ENCODE results near the gene PFKL.

The PFKL gene

GRCh38 chr21:44330698-44331097, 30.8 kb downstream of the PFKL start:
- Histone ChIP-seq H3K9ac (ENCODE audit: insufficient read length, low read depth) (no peak overlapping the region), H3K4me1 (ENCODE audit: insufficient read depth, insufficient read length) (peaks cover 24% of the 10 kb centered on the region), H3K9me3 (ENCODE audit: insufficient read depth, low read length) (no peaks in the 10 kb centered on the region), H3K36me3 (ENCODE audit: insufficient read depth, insufficient read length, low read length) (peaks cover 92% of the 10 kb centered on the region), H3K27me3 (ENCODE audit: insufficient read depth, insufficient read length) (no peaks in the 10 kb centered on the region), H3K4me3 (ENCODE audit: insufficient read length, low read depth) (no peak overlapping the region)
- no peak for DNase-seq (ENCODE audit: low read depth, low spot score)
- TF ChIP-seq ZNF274 (IDR thresholded peaks at IDR 0.05; ENCODE audit: low read depth, low read length) (no peak), YY1 (IDR thresholded peaks at IDR 0.05; ENCODE audit: insufficient read depth, insufficient read length) (no peak), SUZ12 (IDR thresholded peaks at IDR 0.05; ENCODE audit: extremely low read depth, insufficient read depth, insufficient read length) (no peak)

GRCh38 chr21:44331209-44331608, 31.4 kb downstream of the PFKL start:
- Histone ChIP-seq H3K4me1 (ENCODE audit: insufficient read depth, insufficient read length) (peaks cover 24% of the 10 kb centered on the region), H3K36me3 (ENCODE audit: insufficient read depth, insufficient read length, low read length) (peaks cover 91% of the 10 kb centered on the region), H3K9ac (ENCODE audit: insufficient read length, low read depth) (no peak overlapping the region), H3K4me3 (ENCODE audit: insufficient read length, low read depth) (no peak overlapping the region), H3K9me3 (ENCODE audit: insufficient read depth, low read length) (no peaks in the 10 kb centered on the region), H3K27me3 (ENCODE audit: insufficient read depth, insufficient read length) (no peaks in the 10 kb centered on the region)
- no peak for DNase-seq (ENCODE audit: low read depth, low spot score)
- no peak for TF ChIP-seq YY1 (IDR thresholded peaks at IDR 0.05; ENCODE audit: insufficient read depth, insufficient read length)
- TF ChIP-seq ZNF274 (IDR thresholded peaks at IDR 0.05; ENCODE audit: low read depth, low read length): no peak
- TF ChIP-seq SUZ12 (IDR thresholded peaks at IDR 0.05; ENCODE audit: extremely low read depth, insufficient read depth, insufficient read length): no peak

- Histone ChIP-seq H3K27me3 (ENCODE audit: insufficient read depth, insufficient read length) (no peaks in the 10 kb centered on the region), H3K9ac (ENCODE audit: insufficient read length, low read depth) (no peak overlapping the region), H3K36me3 (ENCODE audit: insufficient read depth, insufficient read length, low read length) (peaks cover 91% of the 10 kb centered on the region), H3K4me3 (ENCODE audit: insufficient read length, low read depth) (no peak overlapping the region), H3K4me1 (ENCODE audit: insufficient read depth, insufficient read length) (peaks cover 24% of the 10 kb centered on the region), H3K9me3 (ENCODE audit: insufficient read depth, low read length) (no peaks in the 10 kb centered on the region)
- TF ChIP-seq ZNF274 (IDR thresholded peaks at IDR 0.05; ENCODE audit: low read depth, low read length) (no peak), SUZ12 (IDR thresholded peaks at IDR 0.05; ENCODE audit: extremely low read depth, insufficient read depth, insufficient read length) (no peak), YY1 (IDR thresholded peaks at IDR 0.05; ENCODE audit: insufficient read depth, insufficient read length) (no peak)
- no peak for DNase-seq (ENCODE audit: low read depth, low spot score)
Observed at GRCh38 chr21:44331650-44332307, 31.9 kb downstream of the PFKL start.

- TF ChIP-seq ZNF274 (IDR thresholded peaks at IDR 0.05; ENCODE audit: low read depth, low read length): no peak
- TF ChIP-seq YY1 (IDR thresholded peaks at IDR 0.05; ENCODE audit: insufficient read depth, insufficient read length): no peak
- no peak for TF ChIP-seq SUZ12 (IDR thresholded peaks at IDR 0.05; ENCODE audit: extremely low read depth, insufficient read depth, insufficient read length)
- no peaks in the 10 kb centered on the region for H3K27me3 ChIP-seq (ENCODE audit: insufficient read depth, insufficient read length)
- no peak overlapping the region for H3K9ac ChIP-seq (ENCODE audit: insufficient read length, low read depth)
- DNase-seq (ENCODE audit: low read depth, low spot score): no peak
- H3K36me3 ChIP-seq (ENCODE audit: insufficient read depth, insufficient read length, low read length): peaks cover 85% of the 10 kb centered on the region
- peaks cover 24% of the 10 kb centered on the region for H3K4me1 ChIP-seq (ENCODE audit: insufficient read depth, insufficient read length)
- H3K9me3 ChIP-seq (ENCODE audit: insufficient read depth, low read length): no peaks in the 10 kb centered on the region
- no peak overlapping the region for H3K4me3 ChIP-seq (ENCODE audit: insufficient read length, low read depth)
Observed at GRCh38 chr21:44332383-44332782, 32.5 kb downstream of the PFKL start.

- Histone ChIP-seq H3K4me3 (ENCODE audit: insufficient read length, low read depth) (no peak overlapping the region), H3K4me1 (ENCODE audit: insufficient read depth, insufficient read length) (peaks cover 24% of the 10 kb centered on the region), H3K36me3 (ENCODE audit: insufficient read depth, insufficient read length, low read length) (peaks cover 79% of the 10 kb centered on the region), H3K9me3 (ENCODE audit: insufficient read depth, low read length) (no peaks in the 10 kb centered on the region), H3K27me3 (ENCODE audit: insufficient read depth, insufficient read length) (no peaks in the 10 kb centered on the region), H3K9ac (ENCODE audit: insufficient read length, low read depth) (peak overlapping the region; percentile 36)
- TF ChIP-seq ZNF274 (IDR thresholded peaks at IDR 0.05; ENCODE audit: low read depth, low read length): no peak
- TF ChIP-seq SUZ12 (IDR thresholded peaks at IDR 0.05; ENCODE audit: extremely low read depth, insufficient read depth, insufficient read length): no peak
- TF ChIP-seq YY1 (IDR thresholded peaks at IDR 0.05; ENCODE audit: insufficient read depth, insufficient read length): no peak
- no peak for DNase-seq (ENCODE audit: low read depth, low spot score)
Observed at GRCh38 chr21:44332965-44333364, 33.1 kb downstream of the PFKL start.

GRCh38 chr21:44333509-44334328, 33.9 kb downstream of the PFKL start:
- peaks cover 74% of the 10 kb centered on the region for H3K36me3 ChIP-seq (ENCODE audit: insufficient read depth, insufficient read length, low read length)
- TF ChIP-seq ZNF274 (IDR thresholded peaks at IDR 0.05; ENCODE audit: low read depth, low read length) (no peak), SUZ12 (IDR thresholded peaks at IDR 0.05; ENCODE audit: extremely low read depth, insufficient read depth, insufficient read length) (no peak), YY1 (IDR thresholded peaks at IDR 0.05; ENCODE audit: insufficient read depth, insufficient read length) (no peak)
- no peak for DNase-seq (ENCODE audit: low read depth, low spot score)
- H3K4me1 ChIP-seq (ENCODE audit: insufficient read depth, insufficient read length): peaks cover 28% of the 10 kb centered on the region
- no peaks in the 10 kb centered on the region for H3K9me3 ChIP-seq (ENCODE audit: insufficient read depth, low read length)
- no peak overlapping the region for H3K4me3 ChIP-seq (ENCODE audit: insufficient read length, low read depth)
- H3K27me3 ChIP-seq (ENCODE audit: insufficient read depth, insufficient read length): no peaks in the 10 kb centered on the region
- peak overlapping the region; percentile 36 for H3K9ac ChIP-seq (ENCODE audit: insufficient read length, low read depth)

- TF ChIP-seq ZNF274 (IDR thresholded peaks at IDR 0.05; ENCODE audit: low read depth, low read length) (no peak), YY1 (IDR thresholded peaks at IDR 0.05; ENCODE audit: insufficient read depth, insufficient read length) (no peak), SUZ12 (IDR thresholded peaks at IDR 0.05; ENCODE audit: extremely low read depth, insufficient read depth, insufficient read length) (no peak)
- Histone ChIP-seq H3K36me3 (ENCODE audit: insufficient read depth, insufficient read length, low read length) (peaks cover 66% of the 10 kb centered on the region), H3K27me3 (ENCODE audit: insufficient read depth, insufficient read length) (no peaks in the 10 kb centered on the region), H3K9me3 (ENCODE audit: insufficient read depth, low read length) (no peaks in the 10 kb centered on the region), H3K4me3 (ENCODE audit: insufficient read length, low read depth) (no peak overlapping the region), H3K9ac (ENCODE audit: insufficient read length, low read depth) (no peak overlapping the region), H3K4me1 (ENCODE audit: insufficient read depth, insufficient read length) (peaks cover 28% of the 10 kb centered on the region)
- no peak for DNase-seq (ENCODE audit: low read depth, low spot score)
Observed at GRCh38 chr21:44334329-44335030, 34.6 kb downstream of the PFKL start.
